ENCODE results near the gene GIMD1. TPM values are rescaled to one million over a fixed set of nuclear protein-coding genes. Genes with fewer than 3 reads are reported as not detected.

Gene GIMD1
- not detected in 2 replicates for total RNA-seq

DNA sequence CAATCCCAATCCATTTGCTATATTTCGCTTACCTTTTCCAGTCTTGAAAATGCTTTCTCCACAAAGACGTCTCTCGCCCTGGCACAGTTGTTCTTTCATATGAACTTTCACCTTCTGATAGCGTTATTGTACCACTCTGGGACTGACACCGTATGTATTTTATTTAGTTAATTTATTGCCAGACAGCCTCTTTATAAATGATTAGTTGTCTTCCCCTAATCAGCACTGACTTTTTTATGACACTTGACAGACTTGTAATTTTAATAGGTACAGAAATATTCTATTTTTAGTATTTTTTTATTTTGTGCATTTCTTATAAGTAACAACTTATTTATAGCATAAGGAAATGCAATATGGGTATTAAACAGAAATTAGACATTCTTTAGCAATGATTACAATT lies at the start of gene GIMD1:
Gene GIMD1, minus strand, starts transcription at position 101 of the 400 bp plus-strand sequence. CDS start 1,343 bp downstream, outside the sequence.

DNA sequence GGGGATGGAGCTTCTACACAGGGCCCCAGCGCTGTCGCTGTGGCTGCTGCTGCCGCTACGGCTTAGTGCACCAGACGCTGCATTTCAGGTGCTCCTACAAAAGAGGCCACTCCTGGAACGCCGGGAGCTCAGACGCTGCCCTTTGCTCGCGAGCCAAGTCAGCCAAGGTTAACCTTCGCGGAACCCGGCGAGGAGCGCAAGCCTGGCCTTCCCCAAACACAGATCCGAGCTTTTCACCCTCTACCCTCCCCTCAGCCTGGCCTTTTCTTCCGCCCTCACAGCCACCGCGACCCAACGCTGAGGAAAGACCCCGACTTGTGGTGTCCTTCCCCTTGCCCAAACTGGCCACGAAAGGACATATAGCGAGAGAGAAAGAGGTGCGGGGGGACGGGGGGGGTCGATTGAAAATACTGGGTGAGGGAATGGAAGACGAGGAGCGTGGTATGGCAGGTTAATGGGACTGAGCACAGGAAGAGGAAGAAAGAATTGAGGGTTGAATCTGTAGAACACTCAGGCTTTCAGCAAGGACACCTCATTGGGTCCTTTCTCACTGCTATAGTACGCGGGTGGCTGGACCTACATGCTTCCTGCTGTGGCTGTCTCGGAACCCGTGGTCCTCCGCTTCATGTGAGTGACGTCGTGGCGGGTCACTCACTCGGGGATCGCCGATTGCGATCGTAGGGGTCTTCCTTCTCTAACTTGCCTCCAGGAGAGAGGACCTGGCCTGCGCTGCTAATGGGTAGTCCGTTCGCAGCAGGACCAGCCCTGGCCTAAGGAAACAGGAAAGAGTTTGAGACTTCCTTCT lies 52.4 kb downstream of the GIMD1 start, which contains the start of the genes AIMP1 and TBCK:
Gene AIMP1, plus strand, starts transcription at position 583 of the 805 bp plus-strand sequence. CDS start 8,460 bp downstream, outside the sequence.
Gene TBCK, minus strand, starts transcription at position 242 of the 805 bp plus-strand sequence. CDS start 7,249 bp downstream, outside the sequence.

Other genes starting within 250 kb of the GIMD1 start
- 24.3 and 25.1 TPM in 2 replicates for gene TBCK, start 52.6 kb downstream of the GIMD1 start, total RNA-seq
- 15.8 and 16.6 TPM in 2 replicates for gene AIMP1, start 52.2 kb downstream of the GIMD1 start, total RNA-seq

All from pericardium fibroblast (primary cell).